GM21529 (cell line): ENCODE data around the gene MACF1.

ENCODE experiments used
- ATAC-seq: cut with Tn5 transposase; IDR thresholded peaks from one replicate; pipeline ENCODE4 v1.9.1; 2021; ENCODE audit not compliant: unreplicated experiment

Gene MACF1

GRCh38 chr1:39292401-39292800, 87.9 kb downstream of the MACF1 start:
- ATAC-seq, result no peak

DNA sequence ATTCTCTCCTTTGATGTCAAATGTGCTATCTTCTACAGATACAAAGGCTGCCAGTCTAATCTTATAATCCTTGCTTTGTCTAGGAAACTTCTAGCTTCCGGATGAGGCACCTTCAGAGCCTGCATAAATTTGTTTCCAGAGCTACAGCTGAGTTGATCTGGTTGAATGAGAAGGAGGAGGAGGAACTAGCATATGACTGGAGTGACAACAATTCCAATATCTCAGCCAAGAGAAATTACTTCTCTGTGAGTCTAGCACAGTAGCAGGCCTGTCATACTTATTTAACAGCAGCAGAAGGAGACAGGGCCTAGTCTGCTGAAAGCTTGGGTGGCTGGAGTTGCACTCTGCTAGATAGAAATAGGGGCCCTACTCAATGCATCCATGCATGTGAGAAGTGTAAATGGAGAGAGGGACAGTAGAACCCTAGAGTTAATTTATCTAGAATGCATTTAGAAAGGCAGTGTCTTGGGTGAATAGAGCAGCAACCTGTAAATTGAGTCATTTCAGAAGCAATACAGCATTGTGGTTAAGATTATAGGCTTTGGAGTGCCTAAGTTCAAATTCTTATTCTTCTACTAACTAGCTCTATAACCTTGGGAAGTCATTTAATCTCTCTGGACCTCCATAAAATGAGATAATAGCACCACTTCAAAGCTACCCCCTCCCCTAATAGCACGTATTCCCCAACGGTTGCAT, 89.0 kb downstream of the MACF1 start:
- ATAC-seq, result no peak

- ATAC-seq, result no peak
These were observed 90.0 kb downstream of the MACF1 start for GRCh38 chr1:39294531-39294930.

DNA sequence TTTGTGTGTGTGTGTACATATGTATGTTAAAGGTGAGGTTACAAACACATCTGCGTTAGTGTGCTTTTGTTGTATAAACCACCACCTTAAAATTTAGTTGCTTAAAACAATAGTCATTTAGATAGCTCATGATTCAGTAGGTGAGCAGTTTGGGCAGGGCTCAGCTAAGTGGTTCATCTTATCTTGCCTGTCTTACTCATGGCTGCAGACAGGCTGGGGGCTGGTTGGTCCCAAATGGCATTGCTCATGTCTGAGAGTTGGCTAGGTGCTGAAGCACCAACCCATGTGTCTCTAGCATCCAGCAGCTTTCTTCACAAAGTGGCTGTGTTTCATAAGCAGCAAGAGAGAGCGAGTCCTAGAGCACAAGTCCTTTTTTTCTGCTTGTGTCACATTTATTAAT, 91.4 kb downstream of the MACF1 start:
- no peak for ATAC-seq

GRCh38 chr1:39297551-39297950, 93.1 kb downstream of the MACF1 start:
- no peak for ATAC-seq

GRCh38 chr1:39301606-39302005, 97.1 kb downstream of the MACF1 start:
- ATAC-seq, result no peak

DNA sequence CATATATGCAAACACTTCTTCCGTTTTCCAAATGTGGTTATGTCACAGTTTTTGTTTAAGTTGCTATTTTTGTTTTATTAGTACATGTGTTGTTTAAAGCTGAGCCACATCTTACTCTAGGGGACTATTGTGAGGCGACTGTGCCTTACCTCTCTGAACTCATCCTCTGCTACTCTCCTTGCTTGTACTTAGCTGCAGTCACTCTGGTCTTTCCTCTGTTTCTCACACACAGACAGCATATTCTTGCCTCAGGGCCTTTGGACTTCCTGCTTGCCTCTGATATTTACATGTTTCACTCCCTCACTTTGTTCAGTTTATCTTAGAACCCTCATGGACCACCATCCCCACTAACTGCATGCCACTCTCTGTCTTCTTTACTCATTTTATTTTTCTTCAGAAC, 101.1 kb downstream of the MACF1 start:
- ATAC-seq, result no peak

DNA sequence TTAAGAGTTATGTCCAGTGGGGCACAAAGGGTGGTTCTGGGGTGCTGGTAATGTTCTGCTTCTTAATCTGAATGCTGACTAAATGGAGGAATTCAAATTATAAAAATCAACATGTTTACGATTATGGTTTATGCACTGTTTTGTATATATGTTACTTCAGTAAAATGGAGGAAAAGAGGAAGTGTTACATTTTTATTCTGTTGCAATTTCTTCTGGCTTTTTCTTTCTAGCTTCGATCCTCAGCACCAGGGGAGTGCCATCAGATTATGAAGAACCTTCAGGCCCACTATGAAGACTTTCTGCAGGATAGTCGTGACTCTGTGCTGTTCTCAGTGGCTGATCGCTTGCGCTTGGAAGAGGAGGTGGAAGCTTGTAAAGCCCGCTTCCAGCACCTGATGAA, 105.5 kb downstream of the MACF1 start:
- no peak for ATAC-seq

DNA sequence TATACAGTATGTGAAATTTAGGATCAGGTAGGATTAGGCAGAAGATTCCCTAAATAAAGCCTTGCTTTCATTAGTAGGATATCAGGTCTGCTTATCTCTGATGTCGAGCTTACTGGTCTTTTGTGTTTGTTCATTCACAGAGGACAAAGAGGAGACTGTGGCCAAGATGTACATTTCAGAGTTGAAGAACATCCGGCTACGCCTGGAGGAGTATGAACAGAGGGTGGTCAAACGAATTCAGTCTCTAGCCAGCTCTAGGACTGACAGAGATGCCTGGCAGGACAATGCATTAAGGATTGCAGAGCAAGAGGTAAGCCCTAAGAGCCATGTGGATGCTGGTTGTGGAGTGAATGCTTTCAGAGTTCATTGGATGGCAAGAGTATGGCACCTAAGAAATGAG, 106.2 kb downstream of the MACF1 start:
- ATAC-seq, result no peak

- no peak for ATAC-seq
These were observed 112.6 kb downstream of the MACF1 start for GRCh38 chr1:39317111-39317510.

DNA sequence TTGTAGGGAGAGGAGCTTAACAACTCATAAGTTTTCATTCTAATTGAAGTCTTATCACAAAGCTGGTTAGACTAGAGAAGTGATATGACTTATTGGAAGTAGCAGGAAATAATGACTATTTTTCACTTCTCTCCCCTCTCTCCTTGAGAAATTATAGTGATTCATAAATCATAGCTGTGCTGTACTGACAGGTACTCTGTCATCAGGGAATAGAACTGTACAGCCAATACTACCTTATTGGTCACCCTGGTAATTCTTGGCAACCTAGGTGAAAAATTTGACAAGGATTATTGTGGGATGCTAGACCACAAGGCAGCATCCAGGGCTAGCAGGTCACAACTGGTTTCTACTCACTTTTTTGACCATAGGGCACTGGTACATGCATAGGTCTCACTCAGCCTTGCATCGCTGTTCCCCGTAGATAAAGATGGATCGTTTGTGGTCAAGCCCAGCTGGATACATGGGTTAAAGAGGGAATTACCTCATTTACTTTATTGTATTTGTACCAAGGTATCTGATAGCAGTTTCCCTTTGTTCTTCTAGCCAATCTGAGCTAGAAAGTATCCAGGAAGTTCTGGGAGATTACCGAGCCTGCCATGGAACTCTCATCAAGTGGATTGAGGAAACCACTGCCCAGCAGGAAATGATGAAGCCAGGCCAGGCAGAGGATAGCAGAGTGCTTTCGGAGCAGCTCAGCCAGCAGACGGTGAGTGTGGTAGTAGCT, 113.6 kb downstream of the MACF1 start:
- no peak for ATAC-seq

GRCh38 chr1:39321979-39322378, 117.5 kb downstream of the MACF1 start:
- no peak for ATAC-seq

- no peak for ATAC-seq
These were observed 117.9 kb downstream of the MACF1 start for GRCh38 chr1:39322431-39322830.

- ATAC-seq, result no peak
These were observed 120.4 kb downstream of the MACF1 start for GRCh38 chr1:39324888-39325287.

GRCh38 chr1:39326836-39327235, 122.3 kb downstream of the MACF1 start:
- ATAC-seq, result no peak

GRCh38 chr1:39328095-39328494, 123.6 kb downstream of the MACF1 start:
- no peak for ATAC-seq

DNA sequence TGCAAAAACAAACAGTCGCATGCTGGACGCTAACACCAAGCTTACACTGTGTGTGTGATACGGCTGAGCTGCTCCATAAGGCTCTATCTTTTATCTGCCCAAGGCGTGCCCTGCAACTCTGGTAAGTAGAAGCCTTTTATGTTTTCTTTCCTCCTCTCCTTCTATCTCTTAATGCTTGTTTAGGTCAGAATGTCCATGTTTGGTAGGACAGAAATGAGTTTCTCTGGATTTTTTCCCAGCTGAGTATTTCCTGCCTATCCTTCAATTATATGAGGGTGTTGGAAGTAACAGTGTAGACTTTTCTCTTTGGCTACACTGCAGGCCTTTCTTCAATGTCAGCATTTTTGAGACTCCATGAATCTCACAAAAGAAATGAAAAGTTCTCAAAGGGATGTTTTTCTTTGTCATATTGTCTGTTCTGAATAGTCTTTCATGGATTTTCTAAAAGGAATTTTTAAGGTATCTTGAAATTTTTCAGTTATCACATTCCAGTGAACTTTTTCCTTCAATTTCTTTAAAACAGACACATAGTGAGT, 124.2 kb downstream of the MACF1 start:
- no peak for ATAC-seq

- no peak for ATAC-seq
These were observed 127.2 kb downstream of the MACF1 start for GRCh38 chr1:39331647-39332046.

- no peak for ATAC-seq
These were observed 127.8 kb downstream of the MACF1 start for GRCh38 chr1:39332291-39332690.

- ATAC-seq, result no peak
These were observed 128.3 kb downstream of the MACF1 start for GRCh38 chr1:39332828-39333227.

DNA sequence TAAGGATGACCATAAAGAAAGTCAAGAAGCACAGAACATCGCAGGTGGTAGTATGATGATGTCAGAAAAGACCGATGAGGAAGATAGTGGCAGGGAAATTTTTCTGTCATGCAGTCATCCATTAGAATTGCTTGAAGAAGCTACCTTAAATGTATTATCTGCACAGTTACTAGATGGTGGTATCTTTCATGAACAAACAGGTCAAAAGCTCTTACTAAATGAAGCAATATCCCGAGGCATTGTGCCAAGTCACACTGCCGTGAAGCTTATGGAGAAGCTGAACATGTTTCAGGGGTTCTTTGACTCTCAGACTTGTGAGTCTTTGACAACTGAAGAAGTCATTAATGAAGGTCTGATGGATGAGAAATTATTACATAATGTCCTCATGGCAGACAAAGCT, 128.8 kb downstream of the MACF1 start:
- no peak for ATAC-seq

DNA sequence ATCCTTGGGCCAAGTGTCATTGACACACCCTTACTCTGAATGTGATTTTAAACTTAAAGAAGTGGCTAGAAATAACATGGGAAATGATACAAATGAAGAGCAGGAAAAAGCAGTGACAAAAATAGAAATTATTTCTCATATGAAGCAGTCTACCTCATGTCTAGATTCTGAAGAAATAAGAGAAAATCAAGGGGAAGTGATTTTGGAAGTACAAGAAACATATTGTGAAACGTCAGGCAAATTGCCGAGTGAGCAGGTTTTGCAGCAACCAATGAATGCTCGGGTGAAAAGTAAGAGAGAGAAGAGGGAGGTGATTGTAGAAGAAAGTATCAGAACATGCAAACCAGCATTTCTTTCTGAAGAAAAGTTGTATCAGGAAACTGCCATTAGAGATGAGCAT, 130.7 kb downstream of the MACF1 start:
- no peak for ATAC-seq

- no peak for ATAC-seq
These were observed 132.6 kb downstream of the MACF1 start for GRCh38 chr1:39337067-39337466.
